AG04450 (cell line): ENCODE results near the gene TRMT1. TPM values are rescaled to one million over a fixed set of nuclear protein-coding genes. Genes with fewer than 3 reads are reported as not detected.

Source experiments
- CTCF ChIA-PET: fragments of 300-600, 350-600 bp; formaldehyde crosslinking; extraction: SDS; loops from one replicate; lab custom pipeline; 2022; ENCODE audit warnings: antibody characterized with exemption, inconsistent platforms; lab: Charles Lee
- POLR2A ChIA-PET: fragments of 350-600 bp; formaldehyde crosslinking; extraction: SDS; loops from one replicate; lab custom pipeline; 2021; ENCODE audit warnings: antibody characterized with exemption, inconsistent platforms; lab: Yijun Ruan, JAX
- DNase-seq: peaks from one replicate; pipeline ENCODE4 v3.0.0-alpha.2; 2011; ENCODE audit warnings: low read depth, low spot score
- H3K27ac ChIP-seq: one replicate; pipeline ENCODE4 v1.5.1; 2012; ENCODE audit warnings: low read depth, low read length, control low read depth
- H3K27me3 ChIP-seq: one replicate; pipeline ENCODE4 v1.6.0; 2012; ENCODE audit warnings: low read length; ENCODE audit not compliant: control insufficient read depth, insufficient read depth
- H3K4me3 ChIP-seq: 2 replicates; pipeline ENCODE4 v1.5.1; 2011; ENCODE audit warnings: mild to moderate bottlenecking, low read depth, low read length, control low read depth
- H3K9me3 ChIP-seq: 2 replicates; pipeline ENCODE4 v1.5.1; 2012; ENCODE audit warnings: low read length; ENCODE audit not compliant: control insufficient read depth, insufficient read depth
- polyA plus RNA-seq: library from polyadenylated mRNA; depleted of rRNA; stranded (reverse); fragments of >200 nt; gene quantifications from 2 replicates; pipeline ENCODE4 v1.2.3, GENCODE V29; 2011
- TF ChIP-seq, protein P1 (sequence below): IDR thresholded peaks from 2 replicates; pipeline ENCODE4 v1.5.1; 2011; ENCODE audit warnings: low read depth, low read length, control low read depth, inconsistent platforms

TRMT1 gene
- polyA plus RNA-seq, 1 experiment = 17.3 TPM

DNA sequence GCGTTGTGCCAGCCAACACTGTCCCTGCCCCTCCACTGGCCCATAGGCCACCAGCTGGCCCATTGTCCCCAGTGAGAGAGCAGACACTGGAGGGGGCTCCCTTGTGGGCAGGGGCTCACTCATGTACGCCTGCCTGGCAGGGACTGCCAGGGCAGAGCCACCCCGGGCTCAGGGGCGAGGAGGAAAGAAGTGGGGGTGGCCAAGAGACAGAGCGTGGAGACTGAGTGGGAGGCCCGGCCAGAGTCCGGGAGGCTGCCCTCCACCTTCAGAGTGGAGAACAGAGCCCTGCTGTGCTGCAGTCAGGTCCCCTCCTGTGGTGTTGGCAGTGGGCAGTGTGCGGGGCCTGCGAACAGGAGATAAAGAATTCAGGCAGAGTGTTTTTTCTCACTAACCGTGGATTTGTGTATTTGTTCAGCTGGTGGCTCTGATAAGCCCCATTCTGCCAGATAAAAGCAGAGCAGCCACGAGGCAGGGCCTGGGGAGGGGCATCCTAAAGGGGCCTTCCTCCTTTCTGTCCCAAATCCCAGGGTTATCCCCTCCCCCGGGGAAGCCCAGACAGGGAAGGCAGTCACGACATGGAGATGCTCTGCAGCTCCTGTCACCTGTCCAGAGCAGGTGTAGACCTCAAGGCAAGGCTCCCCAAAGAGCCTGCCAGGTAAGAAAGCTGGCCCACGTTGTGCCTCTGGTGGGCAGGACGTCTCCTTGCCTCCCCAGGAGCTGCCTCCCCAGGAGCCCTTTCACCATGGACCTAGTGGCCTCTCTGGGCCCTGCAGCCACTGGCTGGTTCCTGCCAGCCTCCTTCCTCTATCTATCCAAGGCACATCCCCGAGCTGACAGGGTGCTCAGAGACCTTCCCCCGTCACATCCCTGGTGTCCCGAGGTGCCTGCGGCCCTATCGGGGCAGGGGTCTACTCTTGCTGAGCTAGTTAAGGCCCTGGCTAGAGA lies 46.9 kb downstream of the TRMT1 start:
- no peak overlapping the region for H3K27ac ChIP-seq
- H3K9me3 ChIP-seq = no peaks in the 10 kb centered on the region
- CTCF ChIA-PET = interaction anchor here (1.9 to 2.6 kb wide), 2 partner anchors 9 to 36 kb away, joined by 6 to 28 read pairs; no protein-coding TSS in a partner anchor
- TF ChIP-seq, protein P1, sequence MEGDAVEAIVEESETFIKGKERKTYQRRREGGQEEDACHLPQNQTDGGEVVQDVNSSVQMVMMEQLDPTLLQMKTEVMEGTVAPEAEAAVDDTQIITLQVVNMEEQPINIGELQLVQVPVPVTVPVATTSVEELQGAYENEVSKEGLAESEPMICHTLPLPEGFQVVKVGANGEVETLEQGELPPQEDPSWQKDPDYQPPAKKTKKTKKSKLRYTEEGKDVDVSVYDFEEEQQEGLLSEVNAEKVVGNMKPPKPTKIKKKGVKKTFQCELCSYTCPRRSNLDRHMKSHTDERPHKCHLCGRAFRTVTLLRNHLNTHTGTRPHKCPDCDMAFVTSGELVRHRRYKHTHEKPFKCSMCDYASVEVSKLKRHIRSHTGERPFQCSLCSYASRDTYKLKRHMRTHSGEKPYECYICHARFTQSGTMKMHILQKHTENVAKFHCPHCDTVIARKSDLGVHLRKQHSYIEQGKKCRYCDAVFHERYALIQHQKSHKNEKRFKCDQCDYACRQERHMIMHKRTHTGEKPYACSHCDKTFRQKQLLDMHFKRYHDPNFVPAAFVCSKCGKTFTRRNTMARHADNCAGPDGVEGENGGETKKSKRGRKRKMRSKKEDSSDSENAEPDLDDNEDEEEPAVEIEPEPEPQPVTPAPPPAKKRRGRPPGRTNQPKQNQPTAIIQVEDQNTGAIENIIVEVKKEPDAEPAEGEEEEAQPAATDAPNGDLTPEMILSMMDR = no peak
- POLR2A ChIA-PET = interaction anchor here (0.6 to 1.1 kb wide), 2 partner anchors 44 to 47 kb away, joined by 3 read pairs; no protein-coding TSS in a partner anchor
- DNase-seq = no peak
- H3K4me3 ChIP-seq = no peak overlapping the region
- H3K27me3 ChIP-seq = no peaks in the 10 kb centered on the region

DNA sequence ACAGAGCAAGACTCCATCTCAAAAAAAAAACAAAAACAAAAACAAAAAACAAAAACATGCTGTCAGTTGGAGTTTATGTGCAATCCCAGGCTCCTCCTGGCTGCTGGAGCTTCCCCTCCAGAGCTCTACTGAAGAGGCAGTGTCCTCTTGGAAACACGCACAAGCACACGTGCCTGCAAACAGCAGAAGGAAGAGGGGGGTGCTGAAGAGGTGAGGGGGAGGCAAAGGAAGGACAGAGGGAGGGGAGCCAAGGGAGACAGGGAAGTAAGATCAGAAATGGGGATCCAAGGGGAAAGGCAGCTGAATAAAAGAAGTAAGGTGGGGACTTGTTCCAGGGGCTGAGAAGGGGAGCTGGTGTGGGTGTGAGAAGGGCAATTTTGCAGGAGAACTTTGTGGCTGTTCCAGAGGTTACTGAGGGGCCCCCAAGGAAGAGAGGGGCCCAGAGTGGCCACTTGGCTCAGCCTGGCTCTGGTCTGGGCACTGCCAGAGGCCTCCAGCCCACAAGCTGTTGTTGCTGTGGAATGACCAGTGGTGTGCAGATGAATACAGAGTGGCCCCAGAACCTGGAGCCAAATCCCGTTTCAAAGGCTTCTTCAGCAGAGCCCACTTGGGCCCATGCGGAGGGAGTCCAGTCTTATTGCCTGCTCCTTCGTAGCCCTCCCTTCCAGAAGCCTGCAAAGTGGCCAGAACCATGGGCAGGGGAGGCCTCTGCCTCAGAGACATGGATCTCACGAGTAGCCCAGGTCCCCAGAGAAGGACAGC lies 48.3 kb downstream of the TRMT1 start:
- Histone ChIP-seq H3K27ac (no peak overlapping the region), H3K4me3 (no peak overlapping the region), H3K27me3 (no peaks in the 10 kb centered on the region), H3K9me3 (no peaks in the 10 kb centered on the region)
- CTCF ChIA-PET = interaction anchor here (1.2 kb wide), 1 partner anchor 91 kb away, joined by 4 read pairs; no protein-coding TSS in a partner anchor
- no peak for DNase-seq
- TF ChIP-seq, protein P1 = no peak
- POLR2A ChIA-PET = no interaction called here

DNA sequence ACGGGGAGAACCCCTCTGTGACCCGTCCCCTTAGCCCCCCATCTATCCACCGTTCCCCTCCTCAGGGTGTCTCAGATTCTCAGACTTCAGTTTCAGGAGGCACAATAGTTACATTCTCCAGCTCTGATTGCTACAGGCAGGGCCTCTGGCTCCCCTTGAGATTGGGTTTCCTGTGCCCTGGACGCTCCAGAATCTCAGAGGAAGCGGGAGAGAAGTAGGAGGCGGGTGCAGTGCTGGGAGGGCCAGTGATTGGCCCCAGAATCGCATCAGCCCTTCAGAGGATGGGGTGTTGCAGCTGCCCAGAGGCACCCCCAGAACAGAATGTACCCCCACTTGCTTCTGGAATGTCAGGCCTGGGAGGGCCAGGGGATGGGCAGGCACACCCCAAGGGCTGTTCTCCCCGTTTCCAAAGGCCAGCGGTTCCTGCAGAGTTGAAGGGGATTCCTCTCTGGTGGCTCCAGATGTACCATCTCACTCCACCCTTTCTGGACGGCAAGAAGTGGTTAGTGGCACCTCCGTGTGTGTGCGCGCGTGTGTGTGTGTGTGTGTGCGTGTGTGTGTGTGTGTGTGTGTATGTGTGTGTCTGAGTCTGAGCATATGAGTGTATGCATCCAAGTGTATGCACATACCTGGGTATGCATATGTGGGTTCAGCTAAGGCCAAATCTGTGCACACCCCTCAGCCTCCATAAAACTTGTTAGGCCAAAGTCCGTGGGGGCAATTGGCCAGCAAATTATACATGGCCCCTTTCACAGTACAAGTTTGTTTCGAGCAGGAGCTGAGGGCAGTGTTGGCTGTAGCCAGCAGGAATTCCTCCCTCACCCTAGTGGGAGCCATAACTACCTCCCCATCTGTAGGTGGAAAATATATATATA lies 49.4 kb downstream of the TRMT1 start:
- TF ChIP-seq, protein P1 = no peak
- ChIA-PET CTCF (interaction anchor here (1.2 kb wide), 1 partner anchor 90 kb away, joined by 4 read pairs; no protein-coding TSS in a partner anchor), POLR2A (no interaction called here)
- DNase-seq = no peak
- no peak overlapping the region for H3K4me3 ChIP-seq
- H3K27ac ChIP-seq = no peak overlapping the region
- no peaks in the 10 kb centered on the region for H3K9me3 ChIP-seq
- H3K27me3 ChIP-seq = no peaks in the 10 kb centered on the region

GRCh38 chr19:13066226-13066625 lies 50.3 kb downstream of the TRMT1 start:
- POLR2A ChIA-PET = no interaction called here
- H3K27me3 ChIP-seq = no peaks in the 10 kb centered on the region
- H3K27ac ChIP-seq = no peak overlapping the region
- CTCF ChIA-PET = no interaction called here
- TF ChIP-seq, protein P1 = no peak
- no peaks in the 10 kb centered on the region for H3K9me3 ChIP-seq
- no peak overlapping the region for H3K4me3 ChIP-seq
- no peak for DNase-seq
